Measurements from ENCODE around the gene SYNPO.

Gene SYNPO

DNA sequence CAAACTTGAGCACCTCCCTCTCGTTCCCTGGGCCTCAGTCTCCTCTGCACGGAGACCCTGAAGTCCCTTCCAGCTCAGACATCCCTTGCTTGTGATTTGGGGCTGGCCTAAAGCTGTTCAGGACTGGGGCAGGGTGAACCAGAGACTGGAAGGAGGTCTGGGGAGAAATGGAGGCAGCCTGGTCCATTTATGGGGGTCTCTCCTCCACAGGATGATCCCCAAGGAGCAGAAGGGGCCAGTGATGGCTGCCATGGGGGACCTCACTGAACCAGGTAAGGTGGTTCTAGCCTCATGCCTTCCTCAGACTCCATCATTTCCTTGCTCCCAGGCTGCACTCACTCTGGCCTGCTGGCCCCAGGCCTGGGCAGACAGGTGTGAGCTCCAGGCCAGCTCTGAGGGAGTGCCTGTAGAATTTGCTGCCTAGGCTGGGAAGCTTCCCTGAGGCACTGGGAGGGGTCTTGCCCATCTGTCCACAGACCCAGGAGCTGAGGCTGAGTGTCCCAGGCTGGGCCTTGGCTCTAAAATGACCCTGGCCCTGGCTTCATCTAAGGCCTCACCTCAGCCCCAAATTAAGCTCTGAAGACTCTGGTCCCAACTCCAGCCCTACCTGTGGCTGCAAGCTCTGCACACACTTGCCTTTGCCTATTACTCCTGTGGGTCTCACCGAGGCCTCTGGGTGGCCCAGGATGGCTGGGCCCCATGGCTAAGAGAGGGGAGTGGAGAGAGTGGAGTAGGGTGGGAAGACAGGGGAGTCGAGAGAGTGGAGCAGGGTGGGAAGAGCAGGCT, 22.5 kb downstream of the SYNPO start:
- ChIA-PET POLR2A (no interaction called here), CTCF (interaction anchor here (0.8 to 18.8 kb wide), 6 partner anchors 8 to 100 kb away, joined by 3 to 366 read pairs (median 4); no protein-coding TSS in a partner anchor)
- TF ChIP-seq, protein P1, sequence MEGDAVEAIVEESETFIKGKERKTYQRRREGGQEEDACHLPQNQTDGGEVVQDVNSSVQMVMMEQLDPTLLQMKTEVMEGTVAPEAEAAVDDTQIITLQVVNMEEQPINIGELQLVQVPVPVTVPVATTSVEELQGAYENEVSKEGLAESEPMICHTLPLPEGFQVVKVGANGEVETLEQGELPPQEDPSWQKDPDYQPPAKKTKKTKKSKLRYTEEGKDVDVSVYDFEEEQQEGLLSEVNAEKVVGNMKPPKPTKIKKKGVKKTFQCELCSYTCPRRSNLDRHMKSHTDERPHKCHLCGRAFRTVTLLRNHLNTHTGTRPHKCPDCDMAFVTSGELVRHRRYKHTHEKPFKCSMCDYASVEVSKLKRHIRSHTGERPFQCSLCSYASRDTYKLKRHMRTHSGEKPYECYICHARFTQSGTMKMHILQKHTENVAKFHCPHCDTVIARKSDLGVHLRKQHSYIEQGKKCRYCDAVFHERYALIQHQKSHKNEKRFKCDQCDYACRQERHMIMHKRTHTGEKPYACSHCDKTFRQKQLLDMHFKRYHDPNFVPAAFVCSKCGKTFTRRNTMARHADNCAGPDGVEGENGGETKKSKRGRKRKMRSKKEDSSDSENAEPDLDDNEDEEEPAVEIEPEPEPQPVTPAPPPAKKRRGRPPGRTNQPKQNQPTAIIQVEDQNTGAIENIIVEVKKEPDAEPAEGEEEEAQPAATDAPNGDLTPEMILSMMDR (IDR thresholded peaks at IDR 0.05; ENCODE audit: insufficient read depth, low read length, missing control alignments), result no peak
- H3K4me3 ChIP-seq (ENCODE audit: low read depth, low read length), result no peak overlapping the region
- no peak for DNase-seq (ENCODE audit: low read depth, low spot score)

DNA sequence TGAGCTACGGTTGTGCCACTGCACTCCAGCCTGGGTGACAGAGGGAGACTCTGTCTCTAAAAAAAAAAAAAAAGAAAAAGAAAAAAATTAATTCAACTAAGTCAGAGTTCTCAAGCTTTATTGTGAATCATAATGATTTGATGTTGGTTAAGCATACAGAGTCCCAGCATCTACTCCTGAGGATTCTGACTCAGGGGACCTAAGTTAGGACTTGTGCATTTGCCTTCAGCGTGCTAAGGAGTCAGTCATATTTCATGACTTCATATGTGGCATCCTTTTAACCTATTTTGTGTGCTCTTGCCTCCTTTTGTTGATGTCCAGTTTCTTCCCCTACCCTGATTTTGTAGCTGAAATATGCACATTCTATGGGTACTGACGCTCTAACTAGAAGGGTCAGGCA, 23.5 kb downstream of the SYNPO start:
- POLR2A ChIA-PET, result no interaction called here
- no peak overlapping the region for H3K4me3 ChIP-seq (ENCODE audit: low read depth, low read length)
- DNase-seq (ENCODE audit: low read depth, low spot score), result no peak
- CTCF ChIA-PET, result interaction anchor here (1.0 to 18.8 kb wide), 5 partner anchors 8 to 101 kb away, joined by 4 to 366 read pairs (median 5); no protein-coding TSS in a partner anchor
- TF ChIP-seq, protein P1 (IDR thresholded peaks at IDR 0.05; ENCODE audit: insufficient read depth, low read length, missing control alignments), result no peak

DNA sequence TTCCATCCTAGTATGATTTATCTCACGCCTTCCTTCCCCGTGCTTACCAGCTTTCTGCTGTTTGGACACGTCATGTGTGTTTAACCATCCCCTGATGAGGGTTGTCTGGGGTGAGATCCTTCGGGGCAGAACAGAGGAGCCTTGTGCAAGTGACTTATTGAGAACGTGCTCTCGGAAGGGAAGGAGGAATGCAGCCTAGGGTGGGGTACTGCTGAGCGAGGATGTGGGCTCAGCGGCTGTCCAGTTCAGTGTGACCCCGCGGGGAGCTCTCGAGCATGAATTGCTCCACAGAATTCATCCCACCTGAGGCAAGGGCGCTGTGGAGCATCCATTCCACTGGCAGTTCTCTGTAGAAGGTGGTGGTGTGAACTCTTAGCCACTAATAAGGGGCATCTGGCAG, 24.6 kb downstream of the SYNPO start:
- DNase-seq (ENCODE audit: low read depth, low spot score), result no peak

DNA sequence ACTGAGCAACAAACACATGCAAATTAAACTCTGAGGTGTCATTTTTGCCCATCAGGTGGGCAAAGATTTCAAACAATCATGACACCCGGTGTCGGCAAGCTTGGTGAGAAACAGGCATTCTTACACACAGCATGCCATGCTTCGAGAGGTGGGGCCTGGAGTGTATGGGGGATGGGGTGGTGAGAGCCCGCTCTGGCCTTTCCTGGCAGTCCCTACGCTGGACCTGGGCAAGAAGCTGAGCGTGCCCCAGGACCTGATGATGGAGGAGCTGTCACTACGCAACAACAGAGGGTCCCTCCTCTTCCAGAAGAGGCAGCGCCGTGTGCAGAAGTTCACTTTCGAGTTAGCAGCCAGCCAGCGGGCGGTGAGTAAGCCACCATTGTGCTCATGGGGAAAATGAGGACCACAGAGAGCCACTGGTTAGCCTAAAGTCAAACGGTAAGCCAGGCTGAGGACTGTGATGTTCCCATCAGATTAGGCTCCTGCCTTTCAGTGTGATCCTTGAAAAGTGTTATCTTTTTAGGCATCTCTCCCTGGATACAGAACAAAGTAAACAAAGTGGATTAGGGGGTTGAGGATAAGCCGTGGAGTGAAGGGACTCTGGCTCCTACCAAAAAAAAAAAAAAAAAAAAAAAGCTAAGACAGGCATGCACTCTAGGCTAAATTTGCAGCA, 30.0 kb downstream of the SYNPO start:
- no peak for DNase-seq (ENCODE audit: low read depth, low spot score)
- POLR2A ChIA-PET, result no interaction called here
- TF ChIP-seq, protein P1 (IDR thresholded peaks at IDR 0.05; ENCODE audit: insufficient read depth, low read length, missing control alignments), result no peak
- CTCF ChIA-PET, result interaction anchor here (1.1 to 7.0 kb wide), 4 partner anchors 7 to 110 kb away, joined by 5 to 55 read pairs (median 24); partner anchors contain the start of gene MYOZ3
- H3K4me3 ChIP-seq (ENCODE audit: low read depth, low read length), result no peak overlapping the region

More for the DNA sequence above, 24.6 kb downstream of the SYNPO start:
- POLR2A ChIA-PET, result no interaction called here
- no peak overlapping the region for H3K4me3 ChIP-seq (ENCODE audit: low read depth, low read length)
- TF ChIP-seq, protein P1 (IDR thresholded peaks at IDR 0.05; ENCODE audit: insufficient read depth, low read length, missing control alignments), result no peak
- CTCF ChIA-PET, result interaction anchor here (1.0 to 18.8 kb wide), 5 partner anchors 9 to 102 kb away, joined by 3 to 366 read pairs (median 5); no protein-coding TSS in a partner anchor

DNA sequence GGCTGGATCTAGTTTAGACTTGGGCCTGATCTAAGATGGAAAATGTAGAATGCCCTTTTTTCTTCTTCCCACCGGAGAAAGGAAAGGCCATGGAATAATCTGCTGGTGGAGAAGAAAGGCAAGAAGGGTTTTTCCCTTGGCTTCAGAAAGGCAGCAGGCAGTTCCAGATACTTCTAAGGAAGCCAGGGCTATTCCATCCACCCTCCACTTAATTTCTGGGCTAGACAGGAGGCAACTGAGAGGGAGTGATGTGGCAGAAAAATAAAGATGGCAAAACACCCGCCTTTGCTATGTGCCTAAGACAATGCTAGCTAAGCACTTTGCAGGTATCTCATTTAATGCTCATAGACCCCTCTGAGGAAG, 30.5 kb downstream of the SYNPO start:
- TF ChIP-seq, protein P1 (IDR thresholded peaks at IDR 0.05; ENCODE audit: insufficient read depth, low read length, missing control alignments), result no peak
- no peak for DNase-seq (ENCODE audit: low read depth, low spot score)
- POLR2A ChIA-PET, result no interaction called here
- H3K4me3 ChIP-seq (ENCODE audit: low read depth, low read length), result no peak overlapping the region
- CTCF ChIA-PET, result interaction anchor here (1.1 to 7.0 kb wide), 5 partner anchors 8 to 110 kb away, joined by 5 to 55 read pairs (median 11); partner anchors contain the start of genes MYOZ3 and RBM22
